Measurements from ENCODE around the gene KLHDC9. TPM values are rescaled to one million over a fixed set of nuclear protein-coding genes. Genes with fewer than 3 reads are reported as not detected.

Gene KLHDC9
- total and polyA plus RNA-seq, 9 of the 15 experiments (the other 6 are each of a cell fraction or from before 2014, with no cell fraction given): not detected

DNA sequence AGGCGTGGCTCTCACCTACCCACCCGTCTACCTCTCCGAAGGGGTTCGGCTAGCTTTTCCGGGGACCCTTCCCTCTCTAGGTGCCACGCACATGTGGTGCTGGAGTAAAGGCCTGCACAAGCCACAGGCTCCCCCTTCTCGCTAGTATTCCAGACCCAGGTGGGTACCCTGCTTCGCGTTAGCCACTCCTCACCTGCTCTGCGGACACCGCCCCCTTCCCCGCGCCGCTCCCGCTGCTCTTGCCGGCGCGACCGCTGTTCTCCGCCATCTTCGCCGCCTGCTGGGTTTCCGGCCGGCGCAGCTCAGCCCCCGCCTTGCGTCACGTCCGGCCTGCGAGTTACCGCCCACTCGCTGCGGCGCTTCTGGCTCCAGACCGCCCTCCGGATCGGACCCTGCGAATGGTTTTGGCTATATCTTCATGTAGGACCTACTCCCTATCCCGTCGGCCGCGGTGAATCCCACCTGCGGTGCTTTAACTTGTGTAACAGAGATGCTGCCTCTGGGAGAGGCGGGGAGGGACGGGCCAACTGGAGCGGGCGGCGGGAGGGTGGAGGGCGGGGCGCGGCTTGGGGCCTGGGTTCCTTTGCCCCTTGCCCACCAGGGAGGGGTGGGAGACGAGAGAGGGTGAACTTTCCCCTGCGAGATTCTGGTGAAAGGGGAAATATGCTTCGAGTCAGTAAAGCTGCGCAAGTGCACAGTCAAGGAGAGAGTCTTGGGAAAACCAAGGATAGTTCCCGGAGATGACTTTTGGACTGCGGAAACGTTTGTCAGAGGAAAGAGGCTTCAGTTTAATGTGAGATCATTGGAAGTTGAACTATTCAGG is 19.8 kb downstream of the KLHDC9 start, which contains the start of the genes NIT1 and PFDN2 (continued):
- TF ChIP-seq, protein P1, sequence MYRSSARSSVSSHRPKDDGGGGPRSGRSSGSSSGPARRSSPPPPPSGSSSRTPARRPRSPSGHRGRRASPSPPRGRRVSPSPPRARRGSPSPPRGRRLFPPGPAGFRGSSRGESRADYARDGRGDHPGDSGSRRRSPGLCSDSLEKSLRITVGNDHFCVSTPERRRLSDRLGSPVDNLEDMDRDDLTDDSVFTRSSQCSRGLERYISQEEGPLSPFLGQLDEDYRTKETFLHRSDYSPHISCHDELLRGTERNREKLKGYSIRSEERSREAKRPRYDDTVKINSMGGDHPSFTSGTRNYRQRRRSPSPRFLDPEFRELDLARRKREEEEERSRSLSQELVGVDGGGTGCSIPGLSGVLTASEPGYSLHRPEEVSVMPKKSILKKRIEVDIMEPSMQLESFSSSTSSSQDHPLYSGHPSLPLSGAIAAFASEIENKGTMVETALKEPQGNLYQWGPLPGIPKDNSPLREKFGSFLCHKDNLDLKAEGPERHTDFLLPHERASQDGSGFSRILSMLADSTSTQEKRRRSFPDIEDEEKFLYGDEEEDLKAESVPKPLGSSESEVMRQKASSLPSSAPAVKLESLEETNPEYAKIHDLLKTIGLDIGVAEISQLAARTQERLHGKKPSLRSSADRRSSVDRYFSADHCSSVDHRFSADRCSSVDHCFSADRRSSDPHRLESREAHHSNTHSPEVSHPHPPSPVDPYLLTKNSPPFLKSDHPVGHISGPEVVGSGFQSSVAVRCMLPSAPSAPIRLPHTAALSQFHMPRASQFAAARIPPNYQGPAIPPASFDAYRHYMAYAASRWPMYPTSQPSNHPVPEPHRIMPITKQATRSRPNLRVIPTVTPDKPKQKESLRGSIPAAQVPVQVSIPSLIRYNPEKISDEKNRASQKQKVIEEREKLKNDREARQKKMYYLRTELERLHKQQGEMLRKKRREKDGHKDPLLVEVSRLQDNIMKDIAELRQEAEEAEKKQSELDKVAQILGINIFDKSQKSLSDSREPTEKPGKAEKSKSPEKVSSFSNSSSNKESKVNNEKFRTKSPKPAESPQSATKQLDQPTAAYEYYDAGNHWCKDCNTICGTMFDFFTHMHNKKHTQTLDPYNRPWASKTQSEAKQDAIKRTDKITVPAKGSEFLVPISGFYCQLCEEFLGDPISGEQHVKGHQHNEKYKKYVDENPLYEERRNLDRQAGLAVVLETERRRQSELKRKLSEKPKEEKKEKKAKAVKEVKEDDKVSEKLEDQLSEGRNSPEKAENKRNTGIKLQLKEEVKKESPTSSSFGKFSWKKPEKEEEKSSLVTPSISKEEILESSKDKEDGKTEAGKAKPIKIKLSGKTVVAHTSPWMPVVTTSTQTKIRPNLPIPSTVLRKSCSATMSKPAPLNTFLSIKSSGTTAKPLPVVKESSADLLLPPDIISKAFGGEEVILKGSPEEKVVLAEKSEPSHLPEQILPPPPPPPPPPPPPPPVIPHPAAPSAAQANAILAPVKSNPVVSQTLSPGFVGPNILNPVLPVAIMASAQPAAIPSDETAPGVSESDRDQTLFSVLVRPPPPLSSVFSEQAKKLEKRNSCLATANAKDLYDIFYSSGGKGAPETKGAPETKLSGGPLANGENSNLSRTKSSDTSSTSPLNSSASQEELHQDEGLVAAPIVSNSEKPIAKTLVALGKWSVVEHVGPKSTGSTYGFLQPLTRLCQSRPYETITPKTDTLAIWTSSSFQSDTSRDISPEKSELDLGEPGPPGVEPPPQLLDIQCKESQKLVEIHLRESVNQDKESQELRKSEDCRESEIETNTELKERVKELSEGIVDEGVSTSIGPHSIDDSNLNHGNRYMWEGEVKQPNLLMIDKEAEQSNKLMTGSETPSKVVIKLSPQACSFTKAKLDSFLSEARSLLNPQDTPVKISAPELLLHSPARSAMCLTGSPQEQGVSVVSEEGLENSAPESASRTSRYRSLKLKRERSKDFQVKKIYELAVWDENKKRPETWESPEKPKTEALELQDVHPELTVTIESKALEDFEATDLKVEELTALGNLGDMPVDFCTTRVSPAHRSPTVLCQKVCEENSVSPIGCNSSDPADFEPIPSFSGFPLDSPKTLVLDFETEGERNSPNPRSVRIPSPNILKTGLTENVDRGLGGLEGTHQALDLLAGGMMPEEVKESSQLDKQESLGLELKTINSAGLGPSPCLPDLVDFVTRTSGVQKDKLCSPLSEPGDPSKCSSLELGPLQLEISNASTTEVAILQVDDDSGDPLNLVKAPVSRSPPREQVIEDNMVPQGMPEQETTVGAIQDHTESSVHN (IDR thresholded peaks at IDR 0.05; ENCODE audit: borderline replicate concordance in 1 of 2, low read depth in 1 of 2): no peak
- TF ChIP-seq SAFB (IDR thresholded peaks at IDR 0.05; ENCODE audit: borderline replicate concordance, low read depth, low read length) (no peak), PTTG1 (tag; IDR thresholded peaks at IDR 0.05; ENCODE audit: low read depth) (no peak)
- TF ChIP-seq, protein P2, sequence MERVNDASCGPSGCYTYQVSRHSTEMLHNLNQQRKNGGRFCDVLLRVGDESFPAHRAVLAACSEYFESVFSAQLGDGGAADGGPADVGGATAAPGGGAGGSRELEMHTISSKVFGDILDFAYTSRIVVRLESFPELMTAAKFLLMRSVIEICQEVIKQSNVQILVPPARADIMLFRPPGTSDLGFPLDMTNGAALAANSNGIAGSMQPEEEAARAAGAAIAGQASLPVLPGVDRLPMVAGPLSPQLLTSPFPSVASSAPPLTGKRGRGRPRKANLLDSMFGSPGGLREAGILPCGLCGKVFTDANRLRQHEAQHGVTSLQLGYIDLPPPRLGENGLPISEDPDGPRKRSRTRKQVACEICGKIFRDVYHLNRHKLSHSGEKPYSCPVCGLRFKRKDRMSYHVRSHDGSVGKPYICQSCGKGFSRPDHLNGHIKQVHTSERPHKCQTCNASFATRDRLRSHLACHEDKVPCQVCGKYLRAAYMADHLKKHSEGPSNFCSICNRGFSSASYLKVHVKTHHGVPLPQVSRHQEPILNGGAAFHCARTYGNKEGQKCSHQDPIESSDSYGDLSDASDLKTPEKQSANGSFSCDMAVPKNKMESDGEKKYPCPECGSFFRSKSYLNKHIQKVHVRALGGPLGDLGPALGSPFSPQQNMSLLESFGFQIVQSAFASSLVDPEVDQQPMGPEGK (CRISPR knock-in tag; IDR thresholded peaks at IDR 0.05; ENCODE audit: borderline replicate concordance): no peak
- TF ChIP-seq, protein P3, sequence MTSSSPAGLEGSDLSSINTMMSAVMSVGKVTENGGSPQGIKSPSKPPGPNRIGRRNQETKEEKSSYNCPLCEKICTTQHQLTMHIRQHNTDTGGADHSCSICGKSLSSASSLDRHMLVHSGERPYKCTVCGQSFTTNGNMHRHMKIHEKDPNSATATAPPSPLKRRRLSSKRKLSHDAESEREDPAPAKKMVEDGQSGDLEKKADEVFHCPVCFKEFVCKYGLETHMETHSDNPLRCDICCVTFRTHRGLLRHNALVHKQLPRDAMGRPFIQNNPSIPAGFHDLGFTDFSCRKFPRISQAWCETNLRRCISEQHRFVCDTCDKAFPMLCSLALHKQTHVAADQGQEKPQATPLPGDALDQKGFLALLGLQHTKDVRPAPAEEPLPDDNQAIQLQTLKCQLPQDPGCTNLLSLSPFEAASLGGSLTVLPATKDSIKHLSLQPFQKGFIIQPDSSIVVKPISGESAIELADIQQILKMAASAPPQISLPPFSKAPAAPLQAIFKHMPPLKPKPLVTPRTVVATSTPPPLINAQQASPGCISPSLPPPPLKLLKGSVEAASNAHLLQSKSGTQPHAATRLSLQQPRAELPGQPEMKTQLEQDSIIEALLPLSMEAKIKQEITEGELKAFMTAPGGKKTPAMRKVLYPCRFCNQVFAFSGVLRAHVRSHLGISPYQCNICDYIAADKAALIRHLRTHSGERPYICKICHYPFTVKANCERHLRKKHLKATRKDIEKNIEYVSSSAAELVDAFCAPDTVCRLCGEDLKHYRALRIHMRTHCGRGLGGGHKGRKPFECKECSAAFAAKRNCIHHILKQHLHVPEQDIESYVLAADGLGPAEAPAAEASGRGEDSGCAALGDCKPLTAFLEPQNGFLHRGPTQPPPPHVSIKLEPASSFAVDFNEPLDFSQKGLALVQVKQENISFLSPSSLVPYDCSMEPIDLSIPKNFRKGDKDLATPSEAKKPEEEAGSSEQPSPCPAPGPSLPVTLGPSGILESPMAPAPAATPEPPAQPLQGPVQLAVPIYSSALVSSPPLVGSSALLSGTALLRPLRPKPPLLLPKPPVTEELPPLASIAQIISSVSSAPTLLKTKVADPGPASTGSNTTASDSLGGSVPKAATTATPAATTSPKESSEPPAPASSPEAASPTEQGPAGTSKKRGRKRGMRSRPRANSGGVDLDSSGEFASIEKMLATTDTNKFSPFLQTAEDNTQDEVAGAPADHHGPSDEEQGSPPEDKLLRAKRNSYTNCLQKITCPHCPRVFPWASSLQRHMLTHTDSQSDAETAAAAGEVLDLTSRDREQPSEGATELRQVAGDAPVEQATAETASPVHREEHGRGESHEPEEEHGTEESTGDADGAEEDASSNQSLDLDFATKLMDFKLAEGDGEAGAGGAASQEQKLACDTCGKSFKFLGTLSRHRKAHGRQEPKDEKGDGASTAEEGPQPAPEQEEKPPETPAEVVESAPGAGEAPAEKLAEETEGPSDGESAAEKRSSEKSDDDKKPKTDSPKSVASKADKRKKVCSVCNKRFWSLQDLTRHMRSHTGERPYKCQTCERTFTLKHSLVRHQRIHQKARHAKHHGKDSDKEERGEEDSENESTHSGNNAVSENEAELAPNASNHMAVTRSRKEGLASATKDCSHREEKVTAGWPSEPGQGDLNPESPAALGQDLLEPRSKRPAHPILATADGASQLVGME (CRISPR knock-in tag; IDR thresholded peaks at IDR 0.05): no peak

Measured in K562 (cell line).